ENCODE results near the gene ETV3L. TPM values are rescaled to one million over a fixed set of nuclear protein-coding genes. Genes with fewer than 3 reads are reported as not detected.
A peak's percentile ranks its signal among the peaks of the same experiment; 100 is the strongest.
"Not testable (repeated sequence)": the region's sequence is repeated elsewhere in the genome, so short reads cannot be mapped to it uniquely, and the experiment has no call there.

ETV3L gene
- total RNA-seq, 1 donor = not detected

GRCh38 chr1:157085421-157085820 lies 14.2 kb downstream of the ETV3L start:
- no peak overlapping the region for H3K4me3 ChIP-seq (ENCODE audit: low read depth, low read length)
- TF ChIP-seq CTCF (IDR thresholded peaks at IDR 0.05; ENCODE audit: insufficient read depth, low read depth, low read length) = no peak
- DNase-seq (ENCODE audit: low read depth) = peak; percentile 59

- no peak for DNase-seq (ENCODE audit: low read depth)
- TF ChIP-seq CTCF (IDR thresholded peaks at IDR 0.05; ENCODE audit: insufficient read depth, low read depth, low read length) = no peak
- no peak overlapping the region for H3K4me3 ChIP-seq (ENCODE audit: low read depth, low read length)
Observed at GRCh38 chr1:157084720-157085119, 14.9 kb downstream of the ETV3L start.

- no peak for DNase-seq (ENCODE audit: low read depth)
- no peak for TF ChIP-seq CTCF (IDR thresholded peaks at IDR 0.05; ENCODE audit: insufficient read depth, low read depth, low read length)
Observed at GRCh38 chr1:157081707-157082106, 17.9 kb downstream of the ETV3L start.

GRCh38 chr1:157080714-157081113 lies 18.9 kb downstream of the ETV3L start:
- no peak for TF ChIP-seq CTCF (IDR thresholded peaks at IDR 0.05; ENCODE audit: insufficient read depth, low read depth, low read length)
- no peak for DNase-seq (ENCODE audit: low read depth)
- H3K4me3 ChIP-seq (ENCODE audit: low read depth, low read length) = no peak overlapping the region

More at GRCh38 chr1:157081707-157082106, 17.9 kb downstream of the ETV3L start:
- H3K4me3 ChIP-seq (ENCODE audit: low read depth, low read length) = no peak overlapping the region

GRCh38 chr1:157077394-157077793 lies 22.2 kb downstream of the ETV3L start:
- no peak for DNase-seq (ENCODE audit: low read depth)
- TF ChIP-seq CTCF (IDR thresholded peaks at IDR 0.05; ENCODE audit: insufficient read depth, low read depth, low read length) = no peak
- no peak overlapping the region for H3K4me3 ChIP-seq (ENCODE audit: low read depth, low read length)

- TF ChIP-seq CTCF (IDR thresholded peaks at IDR 0.05; ENCODE audit: insufficient read depth, low read depth, low read length) = peak; percentile 61
- H3K4me3 ChIP-seq (ENCODE audit: low read depth, low read length) = peak overlapping the region; percentile 32
- peak; percentile 73 for DNase-seq (ENCODE audit: low read depth)
Observed at GRCh38 chr1:157073944-157074685, 25.5 kb downstream of the ETV3L start.

GRCh38 chr1:157069601-157070000 lies 30.0 kb downstream of the ETV3L start:
- DNase-seq (ENCODE audit: low read depth) = no peak
- H3K4me3 ChIP-seq (ENCODE audit: low read depth, low read length) = no peak overlapping the region
- no peak for TF ChIP-seq CTCF (IDR thresholded peaks at IDR 0.05; ENCODE audit: insufficient read depth, low read depth, low read length)

- not testable (repeated sequence) for H3K4me3 ChIP-seq (ENCODE audit: low read depth, low read length); DNase-seq (ENCODE audit: low read depth)
Observed at GRCh38 chr1:157059241-157059640, 40.4 kb downstream of the ETV3L start.

Data from fibroblast of villous mesenchyme (primary cell).